CD4-positive, alpha-beta T cell treated with Interleukin-1 beta for 1 hour (primary cell): ENCODE measurements around the gene CNIH3.
A peak's percentile ranks its signal among the peaks of the same experiment; 100 is the strongest.
"Not testable (repeated sequence)": the region's sequence is repeated elsewhere in the genome, so short reads cannot be mapped to it uniquely, and the experiment has no call there.

ENCODE experiments used
- DNase-seq, 2 donors: peaks; one replicate each; pipeline ENCODE4 v3.0.0-alpha.2; 2020 to 2022

Gene CNIH3

GRCh38 chr1:224615861-224616755 lies at the start of gene CNIH3:
TSS of gene CNIH3 (plus strand) at chr1:224616317. CDS start at chr1:224617175, 858 bp downstream.
- DNase-seq, result peak in 1 of 2 donors; percentile 27

- not testable (repeated sequence) for DNase-seq
Observed at GRCh38 chr1:224566492-224566891, 49.6 kb upstream of the CNIH3 start.

GRCh38 chr1:224569276-224569675 lies 46.8 kb upstream of the CNIH3 start:
- DNase-seq, result no peak

- DNase-seq, result not testable (repeated sequence)
Observed at GRCh38 chr1:224571975-224572374, 44.1 kb upstream of the CNIH3 start.

DNA sequence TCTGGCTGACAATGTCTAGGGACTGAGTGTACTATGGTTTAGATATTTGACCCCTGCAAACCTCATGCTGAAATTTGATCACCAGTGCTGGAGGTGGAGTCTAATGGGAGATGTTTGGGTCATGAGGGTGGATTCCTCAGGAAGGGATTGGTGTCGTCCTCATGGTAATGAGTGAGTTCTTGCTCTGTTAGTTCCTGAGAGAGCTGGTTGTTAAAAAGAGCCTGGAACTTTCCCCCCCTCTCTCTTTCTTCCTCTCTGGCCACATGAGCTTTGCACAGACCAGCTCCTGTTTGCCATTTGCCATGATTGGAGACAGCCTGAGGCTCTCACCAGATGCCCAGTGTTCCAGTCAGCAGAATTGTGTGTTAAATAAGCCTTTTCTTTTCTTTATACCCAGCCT lies 36.6 kb upstream of the CNIH3 start:
- no peak for DNase-seq

GRCh38 chr1:224580006-224580405 lies 36.1 kb upstream of the CNIH3 start:
- no peak for DNase-seq

DNA sequence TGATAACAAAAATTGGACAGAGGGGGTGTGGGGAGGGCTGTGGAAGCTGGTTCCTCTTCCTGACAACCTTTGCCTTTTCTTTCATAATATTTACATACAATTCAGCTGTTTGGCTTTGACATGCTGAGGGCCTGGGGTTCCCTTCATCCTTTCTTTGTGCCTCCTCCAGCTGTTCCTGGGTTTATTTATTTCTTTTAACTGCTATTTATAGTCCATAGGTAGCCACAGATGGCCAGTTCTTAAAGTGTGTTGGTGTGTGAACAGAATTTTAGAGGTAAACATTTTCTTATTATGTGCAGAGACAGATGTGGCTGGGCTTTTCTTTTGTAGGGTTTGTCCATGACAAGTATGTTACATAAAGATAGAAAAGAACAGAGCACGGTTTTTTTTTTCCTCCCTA lies 34.1 kb upstream of the CNIH3 start:
- DNase-seq, result no peak

DNA sequence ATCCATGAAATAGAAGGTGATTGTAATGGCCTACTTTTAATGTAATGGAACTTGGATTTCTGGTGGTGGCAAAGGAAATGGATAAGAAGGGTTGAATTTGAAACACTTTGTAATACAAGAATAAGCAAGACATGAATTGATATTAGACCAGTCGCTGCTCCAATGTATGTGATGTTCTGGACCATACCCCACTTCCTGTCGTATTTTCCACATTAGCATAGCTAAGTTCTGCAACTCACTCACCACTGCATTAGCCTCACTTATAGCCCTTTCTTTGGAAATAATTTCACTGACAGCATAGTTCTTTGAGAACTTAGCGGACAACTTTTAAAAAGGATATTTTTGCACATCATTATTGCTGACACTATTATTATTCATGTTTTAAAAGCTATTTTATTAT lies 32.3 kb upstream of the CNIH3 start:
- DNase-seq, result no peak

DNA sequence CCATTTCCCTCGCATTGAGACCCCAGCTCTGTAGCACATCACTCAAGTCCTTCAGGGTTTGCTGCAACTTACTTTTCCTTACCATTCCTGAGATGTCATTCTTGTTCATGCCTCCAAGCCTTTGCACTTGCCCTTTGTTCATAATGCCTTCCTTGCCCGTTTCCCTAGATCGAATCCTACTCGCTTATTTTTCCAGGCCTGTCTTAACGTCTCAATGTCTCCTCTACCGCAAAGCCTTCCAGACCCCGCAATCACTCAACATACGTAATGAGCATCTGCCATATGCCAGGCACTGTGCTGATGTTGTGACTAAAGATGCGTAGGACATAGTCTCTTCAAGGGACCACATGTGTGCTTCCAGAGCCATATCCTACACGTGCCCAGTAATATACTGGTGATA lies 31.1 kb upstream of the CNIH3 start:
- DNase-seq, result no peak

DNA sequence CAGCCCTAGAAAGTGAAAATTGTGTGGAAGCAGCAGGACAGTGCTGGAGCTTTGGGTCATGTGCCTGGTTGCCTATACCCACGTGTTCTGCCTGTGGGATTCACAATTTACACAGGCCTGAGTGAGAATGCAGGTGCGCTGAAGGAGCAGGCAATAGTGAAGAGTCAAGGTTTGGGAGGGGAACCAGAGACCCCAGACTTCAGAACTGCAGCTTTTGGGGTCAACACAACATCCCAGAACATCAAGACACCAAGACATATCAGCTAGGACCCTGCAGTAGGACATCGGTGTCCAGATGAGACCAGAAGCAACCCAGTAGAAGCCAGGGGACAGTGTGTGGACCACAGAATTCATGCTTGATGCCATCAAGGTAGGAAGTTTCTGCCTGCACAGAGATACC lies 29.1 kb upstream of the CNIH3 start:
- no peak for DNase-seq

DNA sequence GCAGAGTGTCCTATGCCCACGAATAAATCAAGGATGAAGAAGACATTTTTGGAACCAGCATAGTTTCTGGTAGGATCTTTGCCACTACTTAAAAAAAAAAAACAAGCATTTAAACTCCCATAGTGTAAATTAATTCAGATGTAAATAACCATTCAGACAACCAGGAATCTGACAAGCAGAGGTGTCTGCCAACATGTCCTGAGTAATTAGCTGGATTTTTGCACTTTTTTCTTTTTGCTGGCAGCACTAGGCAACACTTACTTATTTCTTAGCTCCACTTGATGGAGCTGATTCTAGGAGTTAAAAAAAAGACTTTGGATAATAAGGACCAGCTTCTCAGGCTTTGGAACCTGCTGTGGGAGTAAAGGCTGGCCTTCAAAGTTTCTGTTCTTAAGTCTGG lies 27.6 kb upstream of the CNIH3 start:
- no peak for DNase-seq

DNA sequence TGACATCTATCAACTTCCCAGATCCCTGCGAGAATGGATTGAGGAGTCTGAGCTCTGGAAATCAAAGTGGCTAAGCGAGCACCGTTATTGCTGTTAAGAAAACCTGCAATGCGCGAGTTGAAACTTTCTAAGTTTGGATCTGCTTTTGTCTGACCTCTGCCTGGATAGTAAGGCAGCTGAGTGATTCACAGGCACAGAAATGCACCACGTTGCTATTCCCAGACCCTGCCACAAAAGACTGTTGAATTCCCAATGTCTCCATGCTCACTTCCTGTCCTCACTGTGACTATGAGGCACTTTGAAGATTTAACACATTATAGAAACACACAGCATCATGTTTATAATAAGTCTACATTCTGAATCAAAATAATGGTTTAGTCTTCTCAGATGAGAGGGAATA lies 27.1 kb upstream of the CNIH3 start:
- no peak for DNase-seq

GRCh38 chr1:224591326-224591725 lies 24.8 kb upstream of the CNIH3 start:
- no peak for DNase-seq

GRCh38 chr1:224592636-224593582 lies 23.2 kb upstream of the CNIH3 start:
- DNase-seq, result no peak

GRCh38 chr1:224594360-224594759 lies 21.8 kb upstream of the CNIH3 start:
- DNase-seq, result no peak

GRCh38 chr1:224594851-224595250 lies 21.3 kb upstream of the CNIH3 start:
- no peak for DNase-seq

- no peak for DNase-seq
Observed at GRCh38 chr1:224605482-224606181, 10.5 kb upstream of the CNIH3 start.

DNA sequence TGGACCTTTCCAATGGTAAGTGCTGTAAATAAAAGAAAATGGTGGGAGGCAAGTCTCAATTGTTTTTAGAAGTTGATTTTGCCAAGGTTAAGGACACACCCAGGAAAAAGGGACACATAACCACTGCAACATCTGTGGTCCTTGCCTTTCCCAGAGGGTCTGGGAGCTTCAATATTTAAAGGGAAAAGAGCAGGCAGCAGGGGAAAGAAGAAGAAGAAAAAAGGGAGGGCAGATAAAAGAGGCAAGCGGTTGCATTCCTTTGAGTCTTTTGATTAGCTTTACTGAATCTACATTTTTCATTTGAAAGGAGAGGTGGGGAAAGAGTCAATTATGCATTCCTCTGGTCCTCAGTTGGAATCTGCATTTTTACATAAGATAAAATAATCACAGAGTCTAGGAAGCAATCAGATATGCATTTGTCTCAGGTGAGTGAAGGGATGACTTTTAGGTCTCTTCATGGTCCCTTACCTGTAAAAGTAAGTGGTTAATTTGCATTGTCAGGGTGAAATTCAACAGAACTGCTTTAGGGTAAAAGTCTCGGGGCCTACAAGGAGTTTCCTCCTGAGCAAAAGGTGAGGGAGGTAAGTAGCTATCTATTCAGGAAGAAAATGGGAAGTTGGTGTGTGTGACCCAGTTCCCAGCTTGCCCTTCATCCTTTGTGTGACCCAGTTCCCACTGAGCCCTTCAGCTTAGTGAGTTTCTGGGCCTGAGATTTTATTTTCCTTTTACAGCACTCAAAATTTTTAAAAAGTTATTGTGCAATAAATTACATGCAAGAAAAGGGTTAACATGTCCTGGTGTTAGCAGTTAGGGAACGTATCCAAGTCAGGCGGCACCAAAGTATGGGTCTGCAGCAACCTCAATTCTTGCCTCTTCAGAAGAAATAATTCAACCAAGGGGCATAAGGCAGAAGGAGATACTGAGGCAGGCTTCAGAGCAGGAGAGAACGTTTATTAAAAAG lies 8.6 kb upstream of the CNIH3 start:
- DNase-seq, result no peak

GRCh38 chr1:224609333-224609732 lies 6.8 kb upstream of the CNIH3 start:
- DNase-seq, result no peak

DNA sequence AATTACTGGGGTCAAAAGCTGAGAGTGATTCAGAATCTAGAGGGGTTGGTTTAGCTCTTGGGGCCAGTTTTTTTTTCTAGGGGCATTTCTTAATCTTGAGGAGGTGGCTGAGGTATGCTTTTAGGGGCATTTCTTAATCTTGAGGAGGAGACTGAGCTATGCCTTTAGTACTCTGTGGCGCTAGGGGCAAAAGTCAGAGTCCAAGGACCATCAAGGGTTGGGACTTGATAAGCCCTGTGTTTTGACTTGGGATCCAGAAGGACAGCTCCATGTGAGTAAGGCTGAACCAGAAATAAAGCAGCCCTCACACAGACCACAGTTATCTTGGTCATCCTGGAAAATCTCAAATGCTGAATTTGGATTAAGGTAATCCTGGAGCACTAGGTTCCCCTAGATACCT lies 3.9 kb upstream of the CNIH3 start:
- DNase-seq, result no peak

DNA sequence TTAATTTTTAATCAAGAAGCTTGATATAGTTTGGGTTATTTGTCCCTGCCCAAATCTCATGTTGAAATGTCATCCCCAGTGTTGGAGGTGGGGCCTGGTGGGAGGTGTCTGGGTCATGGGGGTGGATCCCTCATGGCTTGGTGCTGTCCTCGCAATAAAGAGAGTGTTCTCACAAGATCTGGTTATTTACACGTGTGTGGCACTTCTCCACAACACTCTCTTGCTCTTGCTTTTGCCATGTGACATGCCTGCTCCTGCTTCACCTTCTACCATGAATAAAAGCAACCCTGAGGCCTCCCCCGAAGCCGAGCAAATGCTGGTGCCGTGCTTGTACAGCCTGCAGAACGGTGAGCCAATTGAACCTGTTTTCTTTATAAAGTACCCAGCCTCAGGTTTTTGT lies 2.6 kb upstream of the CNIH3 start:
- DNase-seq, result no peak
